A549 (cell line): ENCODE results near the gene RCAN3.

Source experiments
- CBX8 ChIP-seq: fragments of 200-600 bp; sonication (generic); IDR thresholded peaks from 2 replicates; pipeline ENCODE4 v1.6.1; 2016
- CTCF ChIP-seq: fragments of >200 bp; sonication (Bioruptor Twin); formaldehyde crosslinking; IDR thresholded peaks from 3 replicates; pipeline ENCODE4 v1.5.1; 2016
- POLR2AphosphoS2 ChIP-seq: conservative IDR thresholded peaks from 2 replicates; pipeline ENCODE4 v1.6.1; 2012; ENCODE audit warnings: low read length, improper control_type of control experiment, inconsistent platforms
- RAD21 ChIP-seq, 2 experiments: fragments of >200 bp in 1 of 2; sonication (Bioruptor Twin) in 1 of 2; formaldehyde crosslinking in 1 of 2; IDR thresholded peaks in 1 of 2; conservative IDR thresholded peaks in 1 of 2; 2 replicates in 1 of 2; 3 replicates in 1 of 2; pipeline ENCODE4 v1.6.1; 2012 to 2018; ENCODE audit warnings: inconsistent platforms in 1 of 2
- TF ChIP-seq, protein P1 (sequence below): IDR thresholded peaks from 2 replicates; pipeline ENCODE4 v1.6.1; 2012; ENCODE audit warnings: low read depth, borderline replicate concordance

DNA sequence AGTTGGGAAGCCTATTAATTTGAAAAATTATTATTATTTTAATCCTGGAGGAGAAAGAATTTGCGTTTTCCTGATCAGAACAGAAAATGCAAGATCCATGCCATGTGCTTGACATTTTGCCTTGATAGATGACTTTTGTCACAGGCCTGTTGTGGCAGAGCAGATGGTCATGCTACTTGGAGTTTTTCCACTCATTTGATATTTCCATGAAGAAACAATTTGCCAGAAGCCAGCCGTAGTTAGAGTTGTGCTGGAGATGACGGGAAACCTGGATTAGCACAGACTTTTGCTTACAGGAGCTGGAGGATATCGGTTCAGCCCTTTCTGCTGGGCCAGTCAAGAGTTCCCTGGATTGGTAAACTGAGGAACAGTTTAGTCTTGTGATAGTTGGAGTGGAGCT lies 3.2 kb downstream of the RCAN3 start:
- TF ChIP-seq, protein P1, sequence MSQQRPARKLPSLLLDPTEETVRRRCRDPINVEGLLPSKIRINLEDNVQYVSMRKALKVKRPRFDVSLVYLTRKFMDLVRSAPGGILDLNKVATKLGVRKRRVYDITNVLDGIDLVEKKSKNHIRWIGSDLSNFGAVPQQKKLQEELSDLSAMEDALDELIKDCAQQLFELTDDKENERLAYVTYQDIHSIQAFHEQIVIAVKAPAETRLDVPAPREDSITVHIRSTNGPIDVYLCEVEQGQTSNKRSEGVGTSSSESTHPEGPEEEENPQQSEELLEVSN: no peak
- TF ChIP-seq CTCF (no peak), RAD21 (conservative IDR thresholded peaks at IDR 0.05 in 1 of 2, IDR thresholded peaks at IDR 0.05 in 1 of 2) (no peak), POLR2AphosphoS2 (no peak), CBX8 (no peak)
